ENCODE measurements around the gene RPS6KC1. TPM values are rescaled to one million over a fixed set of nuclear protein-coding genes. Genes with fewer than 3 reads are reported as not detected.
A peak's percentile ranks its signal among the peaks of the same experiment; 100 is the strongest.
"Not testable (repeated sequence)": the region's sequence is repeated elsewhere in the genome, so short reads cannot be mapped to it uniquely, and the experiment has no call there.

RPS6KC1 gene
- total and polyA plus RNA-seq, 5 donors from 2014 or later: 3.4 to 11.1 (median 6.1) TPM

- peaks cover 37% of the 10 kb centered on the region for H3K36me3 Mint-ChIP-seq
Observed at GRCh38 chr1:213138892-213139291, 87.9 kb downstream of the RPS6KC1 start.

DNA sequence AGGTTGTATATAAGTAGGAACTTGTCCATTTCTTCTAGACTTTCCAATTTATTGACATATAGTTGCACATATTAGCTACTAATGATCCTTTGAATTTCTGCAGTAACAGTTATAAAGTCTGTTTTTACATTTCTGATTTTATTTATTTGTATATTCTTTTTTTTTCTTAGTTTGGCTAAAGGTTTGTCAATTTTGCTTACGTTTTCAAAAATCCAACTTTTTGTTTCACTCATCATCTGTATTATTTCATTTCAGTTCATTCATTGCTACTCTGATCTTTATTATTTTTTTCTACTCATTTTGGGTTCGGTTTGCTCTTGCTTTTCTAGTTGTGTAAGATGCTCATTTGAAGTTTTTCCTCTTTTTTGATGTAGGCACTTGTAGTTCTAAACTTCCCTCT is 97.9 kb downstream of the RPS6KC1 start:
- Mint-ChIP-seq H3K27me3 (no peaks in the 10 kb centered on the region), H3K4me1 (peaks cover 2 to 5% (median 4%) of the 10 kb centered on the region in 4 donors), H3K36me3 (peaks cover 32% of the 10 kb centered on the region), H3K4me3 (no peak overlapping the region), H3K9me3 (peaks cover 0 to 14% (median 4%) of the 10 kb centered on the region in 7 donors), H3K27ac (no peak overlapping the region)
- H3K27me3 ChIP-seq (ENCODE audit: control insufficient read depth, insufficient read depth, low read length): no peaks in the 10 kb centered on the region
- no peaks in the 10 kb centered on the region for H3K9me3 ChIP-seq (ENCODE audit: control insufficient read depth in 2 of 2, low read length in 2 of 2)
- H3K4me1 ChIP-seq (ENCODE audit: control insufficient read depth, insufficient read depth, low read length, poor library complexity, severe bottlenecking): no peaks in the 10 kb centered on the region
- H3K27ac ChIP-seq (ENCODE audit: insufficient read depth, low read length, poor library complexity, severe bottlenecking): no peak overlapping the region
- H3K36me3 ChIP-seq (ENCODE audit: control insufficient read depth, insufficient read depth, low read length): no peaks in the 10 kb centered on the region
- no peak for ATAC-seq (ENCODE audit: low read depth in 2 of 2)
- H3K4me3 ChIP-seq (ENCODE audit: low read depth, low read length): no peak overlapping the region
- no peak for DNase-seq

More at GRCh38 chr1:213138892-213139291, 87.9 kb downstream of the RPS6KC1 start:
- Histone ChIP-seq H3K27me3 (ENCODE audit: control insufficient read depth, insufficient read depth, low read length) (no peaks in the 10 kb centered on the region), H3K9me3 (ENCODE audit: control insufficient read depth in 2 of 2, low read length in 2 of 2) (no peaks in the 10 kb centered on the region), H3K27ac (ENCODE audit: insufficient read depth, low read length, poor library complexity, severe bottlenecking) (no peak overlapping the region), H3K4me3 (ENCODE audit: low read depth, low read length) (no peak overlapping the region), H3K4me1 (ENCODE audit: control insufficient read depth, insufficient read depth, low read length, poor library complexity, severe bottlenecking) (no peaks in the 10 kb centered on the region), H3K36me3 (ENCODE audit: control insufficient read depth, insufficient read depth, low read length) (no peaks in the 10 kb centered on the region)
- ATAC-seq (ENCODE audit: low read depth in 2 of 2): no peak
- peaks cover 0 to 5% (median 0%) of the 10 kb centered on the region in 7 donors for H3K9me3 Mint-ChIP-seq
- H3K27ac Mint-ChIP-seq: no peak overlapping the region
- H3K27me3 Mint-ChIP-seq: no peaks in the 10 kb centered on the region
- DNase-seq: no peak
- H3K4me3 Mint-ChIP-seq: no peak overlapping the region
- H3K4me1 Mint-ChIP-seq: peaks cover 8 to 25% (median 15%) of the 10 kb centered on the region in 4 donors

DNA sequence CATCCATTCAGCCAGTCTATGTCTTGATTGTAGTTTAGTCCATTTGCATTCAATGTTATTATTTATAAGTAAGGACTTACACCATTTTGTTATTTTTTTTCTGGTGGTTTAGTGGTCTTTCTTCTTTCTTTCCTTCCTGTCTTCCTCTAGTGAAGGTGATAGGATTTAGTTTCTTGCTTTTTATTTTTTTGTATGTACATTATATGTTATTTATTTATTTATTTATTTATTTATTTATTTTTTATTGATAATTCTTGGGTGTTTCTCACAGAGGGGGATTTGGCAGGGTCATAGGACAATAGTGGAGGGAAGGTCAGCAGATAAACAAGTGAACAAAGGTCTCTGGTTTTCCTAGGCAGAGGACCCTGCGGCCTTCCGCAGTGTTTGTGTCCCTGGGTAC is 99.0 kb downstream of the RPS6KC1 start:
- not testable (repeated sequence) for H3K27ac Mint-ChIP-seq; H3K27me3 Mint-ChIP-seq; H3K27ac ChIP-seq (ENCODE audit: insufficient read depth, low read length, poor library complexity, severe bottlenecking); H3K4me3 ChIP-seq (ENCODE audit: low read depth, low read length); H3K36me3 ChIP-seq (ENCODE audit: control insufficient read depth, insufficient read depth, low read length); H3K4me1 Mint-ChIP-seq; H3K9me3 ChIP-seq (ENCODE audit: control insufficient read depth in 2 of 2, low read length in 2 of 2); H3K4me1 ChIP-seq (ENCODE audit: control insufficient read depth, insufficient read depth, low read length, poor library complexity, severe bottlenecking); DNase-seq; H3K27me3 ChIP-seq (ENCODE audit: control insufficient read depth, insufficient read depth, low read length); H3K4me3 Mint-ChIP-seq; ATAC-seq (ENCODE audit: low read depth in 2 of 2)
- H3K36me3 Mint-ChIP-seq: peaks cover 38% of the 10 kb centered on the region
- H3K9me3 Mint-ChIP-seq: peaks cover 0 to 14% (median 4%) of the 10 kb centered on the region in 7 donors

- ATAC-seq (ENCODE audit: low read depth in 2 of 2) (no peak), DNase-seq (no peak)
- Mint-ChIP-seq H3K4me3 (peak overlapping the region in 1 of 4 donors; percentile 75), H3K36me3 (peaks cover 47% of the 10 kb centered on the region), H3K4me1 (peaks cover 4 to 10% (median 8%) of the 10 kb centered on the region in 4 donors), H3K9me3 (peaks cover 0 to 7% (median 3%) of the 10 kb centered on the region in 7 donors), H3K27ac (no peak overlapping the region), H3K27me3 (no peaks in the 10 kb centered on the region)
- Histone ChIP-seq H3K4me3 (ENCODE audit: low read depth, low read length) (no peak overlapping the region), H3K27me3 (ENCODE audit: control insufficient read depth, insufficient read depth, low read length) (no peaks in the 10 kb centered on the region), H3K9me3 (ENCODE audit: control insufficient read depth in 2 of 2, low read length in 2 of 2) (no peaks in the 10 kb centered on the region), H3K27ac (ENCODE audit: insufficient read depth, low read length, poor library complexity, severe bottlenecking) (no peak overlapping the region), H3K4me1 (ENCODE audit: control insufficient read depth, insufficient read depth, low read length, poor library complexity, severe bottlenecking) (no peaks in the 10 kb centered on the region), H3K36me3 (ENCODE audit: control insufficient read depth, insufficient read depth, low read length) (no peaks in the 10 kb centered on the region)
Observed at GRCh38 chr1:213154056-213154685, 103.1 kb downstream of the RPS6KC1 start.

DNA sequence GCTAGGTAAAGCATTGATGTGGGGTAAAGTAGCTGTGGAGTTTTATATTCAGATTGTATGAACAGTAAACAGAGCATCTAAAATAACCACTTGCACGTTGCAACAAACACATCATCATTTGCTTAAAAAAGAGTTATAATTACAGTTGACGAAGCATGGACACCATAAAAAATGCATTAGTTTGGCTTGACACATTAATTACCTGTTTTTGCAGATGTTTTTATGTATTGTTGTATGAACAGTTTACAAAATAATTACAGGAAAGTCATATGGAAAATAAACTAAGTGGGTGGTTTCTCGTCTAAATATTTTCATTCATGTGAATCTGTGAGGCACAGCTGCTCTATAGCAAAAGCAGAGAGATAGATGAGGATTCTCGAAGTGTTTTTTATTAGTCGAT is 108.3 kb downstream of the RPS6KC1 start:
- DNase-seq: no peak
- H3K9me3 ChIP-seq (ENCODE audit: control insufficient read depth in 2 of 2, low read length in 2 of 2): no peaks in the 10 kb centered on the region
- H3K4me1 ChIP-seq (ENCODE audit: control insufficient read depth, insufficient read depth, low read length, poor library complexity, severe bottlenecking): no peaks in the 10 kb centered on the region
- H3K27ac Mint-ChIP-seq: no peak overlapping the region
- peaks cover 47% of the 10 kb centered on the region for H3K36me3 Mint-ChIP-seq
- ATAC-seq (ENCODE audit: low read depth in 2 of 2): no peak
- H3K9me3 Mint-ChIP-seq: peaks cover 0 to 8% (median 0%) of the 10 kb centered on the region in 7 donors
- no peaks in the 10 kb centered on the region for H3K27me3 Mint-ChIP-seq
- H3K27ac ChIP-seq (ENCODE audit: insufficient read depth, low read length, poor library complexity, severe bottlenecking): no peak overlapping the region
- no peaks in the 10 kb centered on the region for H3K36me3 ChIP-seq (ENCODE audit: control insufficient read depth, insufficient read depth, low read length)
- H3K4me3 Mint-ChIP-seq: no peak overlapping the region
- peaks cover 2 to 13% (median 6%) of the 10 kb centered on the region in 4 donors for H3K4me1 Mint-ChIP-seq
- H3K27me3 ChIP-seq (ENCODE audit: control insufficient read depth, insufficient read depth, low read length): no peaks in the 10 kb centered on the region
- H3K4me3 ChIP-seq (ENCODE audit: low read depth, low read length): no peak overlapping the region

- peaks cover 2 to 13% (median 6%) of the 10 kb centered on the region in 4 donors for H3K4me1 Mint-ChIP-seq
- not testable (repeated sequence) for DNase-seq; H3K27me3 Mint-ChIP-seq; ATAC-seq (ENCODE audit: low read depth in 2 of 2); H3K9me3 ChIP-seq (ENCODE audit: control insufficient read depth in 2 of 2, low read length in 2 of 2); H3K27me3 ChIP-seq (ENCODE audit: control insufficient read depth, insufficient read depth, low read length); H3K27ac ChIP-seq (ENCODE audit: insufficient read depth, low read length, poor library complexity, severe bottlenecking); H3K4me3 Mint-ChIP-seq; H3K27ac Mint-ChIP-seq; H3K9me3 Mint-ChIP-seq; H3K4me3 ChIP-seq (ENCODE audit: low read depth, low read length); H3K4me1 ChIP-seq (ENCODE audit: control insufficient read depth, insufficient read depth, low read length, poor library complexity, severe bottlenecking); H3K36me3 ChIP-seq (ENCODE audit: control insufficient read depth, insufficient read depth, low read length)
- H3K36me3 Mint-ChIP-seq: peaks cover 45% of the 10 kb centered on the region
Observed at GRCh38 chr1:213160442-213160841, 109.4 kb downstream of the RPS6KC1 start.

GRCh38 chr1:213162338-213162737 is 111.3 kb downstream of the RPS6KC1 start:
- H3K27me3 Mint-ChIP-seq: no peaks in the 10 kb centered on the region
- no peak for ATAC-seq (ENCODE audit: low read depth in 2 of 2)
- no peaks in the 10 kb centered on the region for H3K4me1 ChIP-seq (ENCODE audit: control insufficient read depth, insufficient read depth, low read length, poor library complexity, severe bottlenecking)
- H3K27me3 ChIP-seq (ENCODE audit: control insufficient read depth, insufficient read depth, low read length): no peaks in the 10 kb centered on the region
- H3K4me3 Mint-ChIP-seq: no peak overlapping the region
- no peak overlapping the region for H3K4me3 ChIP-seq (ENCODE audit: low read depth, low read length)
- H3K36me3 Mint-ChIP-seq: peaks cover 32% of the 10 kb centered on the region
- H3K27ac Mint-ChIP-seq: no peak overlapping the region
- H3K9me3 Mint-ChIP-seq: peaks cover 0 to 8% (median 0%) of the 10 kb centered on the region in 7 donors
- H3K9me3 ChIP-seq (ENCODE audit: control insufficient read depth in 2 of 2, low read length in 2 of 2): no peaks in the 10 kb centered on the region
- no peak for DNase-seq
- peaks cover 0 to 10% (median 0%) of the 10 kb centered on the region in 4 donors for H3K4me1 Mint-ChIP-seq
- H3K27ac ChIP-seq (ENCODE audit: insufficient read depth, low read length, poor library complexity, severe bottlenecking): no peak overlapping the region
- H3K36me3 ChIP-seq (ENCODE audit: control insufficient read depth, insufficient read depth, low read length): no peaks in the 10 kb centered on the region

DNA sequence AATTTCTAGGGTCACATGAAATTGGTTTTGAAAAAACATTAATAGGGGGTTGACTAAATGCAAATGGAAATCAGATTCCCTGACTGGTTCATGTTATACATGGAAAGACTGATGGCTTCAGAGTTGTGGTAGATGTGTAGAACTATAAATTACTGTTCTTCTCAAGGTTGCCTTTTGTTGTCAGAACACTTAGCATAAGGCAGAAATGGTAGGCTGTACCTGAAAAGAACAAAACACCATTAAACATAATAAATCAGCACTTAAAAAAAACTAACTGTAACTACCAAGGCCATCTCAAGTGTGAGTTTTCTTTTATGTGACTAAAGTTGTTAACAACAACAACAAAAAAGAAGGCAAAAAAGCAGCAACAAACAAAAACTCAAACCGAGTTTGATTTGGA is 111.8 kb downstream of the RPS6KC1 start:
- Histone ChIP-seq H3K27ac (ENCODE audit: insufficient read depth, low read length, poor library complexity, severe bottlenecking) (no peak overlapping the region), H3K4me3 (ENCODE audit: low read depth, low read length) (no peak overlapping the region), H3K4me1 (ENCODE audit: control insufficient read depth, insufficient read depth, low read length, poor library complexity, severe bottlenecking) (no peaks in the 10 kb centered on the region), H3K9me3 (ENCODE audit: control insufficient read depth in 2 of 2, low read length in 2 of 2) (no peaks in the 10 kb centered on the region), H3K27me3 (ENCODE audit: control insufficient read depth, insufficient read depth, low read length) (no peaks in the 10 kb centered on the region), H3K36me3 (ENCODE audit: control insufficient read depth, insufficient read depth, low read length) (no peaks in the 10 kb centered on the region)
- DNase-seq: no peak
- H3K9me3 Mint-ChIP-seq: peaks cover 0 to 8% (median 0%) of the 10 kb centered on the region in 7 donors
- no peak overlapping the region for H3K4me3 Mint-ChIP-seq
- H3K27ac Mint-ChIP-seq: no peak overlapping the region
- H3K4me1 Mint-ChIP-seq: peaks cover 0 to 7% (median 2%) of the 10 kb centered on the region in 4 donors
- H3K36me3 Mint-ChIP-seq: peaks cover 27% of the 10 kb centered on the region
- no peak for ATAC-seq (ENCODE audit: low read depth in 2 of 2)
- H3K27me3 Mint-ChIP-seq: no peaks in the 10 kb centered on the region
